Endodermal cell (in vitro differentiated cells): Measurements from ENCODE around the gene AGR3. TPM values are rescaled to one million over a fixed set of nuclear protein-coding genes. Genes with fewer than 3 reads are reported as not detected.

Source experiments
- DNase-seq: peaks from one replicate; pipeline ENCODE4 v3.0.0-alpha.2; 2017
- H3K27ac ChIP-seq: 2 replicates; pipeline ENCODE4 v1.5.1; 2013; ENCODE audit warnings: mild to moderate bottlenecking, low read depth, low read length, moderate library complexity
- H3K27me3 ChIP-seq: 2 replicates; pipeline ENCODE4 v1.6.1; 2013; ENCODE audit warnings: mild to moderate bottlenecking, low read length, moderate library complexity; ENCODE audit not compliant: insufficient read depth, control insufficient read depth, poor library complexity, severe bottlenecking
- H3K36me3 ChIP-seq: 2 replicates; pipeline ENCODE4 v1.7.0; 2013; ENCODE audit warnings: mild to moderate bottlenecking, low read length, moderate library complexity; ENCODE audit not compliant: control insufficient read depth, insufficient read depth
- H3K4me1 ChIP-seq: one replicate; pipeline ENCODE4 v1.7.0; 2013; ENCODE audit warnings: low read length; ENCODE audit not compliant: control insufficient read depth, insufficient read depth
- H3K4me3 ChIP-seq: 2 replicates; pipeline ENCODE4 v1.5.1; 2013; ENCODE audit warnings: mild to moderate bottlenecking, low read length, moderate library complexity
- H3K9ac ChIP-seq: 2 replicates; pipeline ENCODE4 v1.6.1; 2013; ENCODE audit warnings: mild to moderate bottlenecking, low read length, moderate library complexity; ENCODE audit not compliant: poor library complexity, severe bottlenecking; ENCODE audit errors: extremely low read depth
- H3K9me3 ChIP-seq: 2 replicates; pipeline ENCODE4 v1.6.1; 2013; ENCODE audit warnings: mild to moderate bottlenecking, low read length, moderate library complexity; ENCODE audit not compliant: control insufficient read depth
- H3K27ac Mint-ChIP-seq: 2 replicates; pipeline ENCODE4 v1.8.0; 2020; ENCODE audit warnings: mixed read lengths
- H3K27me3 Mint-ChIP-seq: 2 replicates; pipeline ENCODE4 v1.8.0; 2021; ENCODE audit warnings: mild to moderate bottlenecking, mixed read lengths; ENCODE audit not compliant: insufficient read depth
- H3K36me3 Mint-ChIP-seq: 2 replicates; pipeline ENCODE4 v1.8.0; 2020; ENCODE audit warnings: low read depth, mixed read lengths
- H3K4me1 Mint-ChIP-seq: 2 replicates; pipeline ENCODE4 v1.8.0; 2020; ENCODE audit warnings: mixed read lengths
- H3K4me3 Mint-ChIP-seq: 2 replicates; pipeline ENCODE4 v1.8.0; 2020; ENCODE audit warnings: mild to moderate bottlenecking, moderate library complexity, mixed read lengths
- H3K9me3 Mint-ChIP-seq: 2 replicates; pipeline ENCODE4 v1.8.0; 2020; ENCODE audit warnings: mild to moderate bottlenecking, mixed read lengths
- CTCF ChIP-seq: fragments of 200-600 bp; sonication (generic); conservative IDR thresholded peaks from 2 replicates; pipeline ENCODE4 v1.5.0; 2021; ENCODE audit warnings: antibody characterized with exemption, mild to moderate bottlenecking
- WGBS, 2 experiments: methylation state at CpG; one replicate each; pipeline versions ENCODE4 v1.1.5 to v1.1.7; 2013; ENCODE audit warnings: missing lambda C conversion rate in 2 of 2, mixed read lengths in 1 of 2; ENCODE audit not compliant: insufficient coverage in 1 of 2, insufficient read length in 1 of 2; 5-methylcytosine and 5-hydroxymethylcytosine counted together
- total RNA-seq, 2 donors: library from RNA; stranded (reverse); fragmentation: NEBNext Ultra II Directional in 1 of 2; extraction: Animal tissue kit (Norgen Biotek cat#: 25700) in 1 of 2; gene quantifications; 2 replicates in 1 of 2; 3 replicates in 1 of 2; pipeline ENCODE4 v1.2.1, GENCODE V29; 2021

The AGR3 gene
- total RNA-seq, 2 donors from 2014 or later = not detected

- H3K36me3 Mint-ChIP-seq = no peaks in the 10 kb centered on the region
- no peak overlapping the region for H3K27ac Mint-ChIP-seq
- no peak overlapping the region for H3K9ac ChIP-seq
- no peaks in the 10 kb centered on the region for H3K36me3 ChIP-seq
- WGBS, 2 experiments = 86 to 100% methylated on average over 3 of the region's 3 CpGs
- H3K27ac ChIP-seq = no peak overlapping the region
- H3K27me3 Mint-ChIP-seq = no peaks in the 10 kb centered on the region
- H3K4me1 Mint-ChIP-seq = no peaks in the 10 kb centered on the region
- H3K9me3 Mint-ChIP-seq = peaks cover 2% of the 10 kb centered on the region
- H3K4me3 Mint-ChIP-seq = no peak overlapping the region
- H3K9me3 ChIP-seq = no peaks in the 10 kb centered on the region
- no peak for DNase-seq
- no peak overlapping the region for H3K4me3 ChIP-seq
- no peaks in the 10 kb centered on the region for H3K27me3 ChIP-seq
- peaks cover 7% of the 10 kb centered on the region for H3K4me1 ChIP-seq
- TF ChIP-seq CTCF = no peak
Measured at GRCh38 chr7:16838386-16838785, 43.4 kb downstream of the AGR3 start.

GRCh38 chr7:16836481-16836880 is 45.3 kb downstream of the AGR3 start:
- H3K27me3 ChIP-seq = no peaks in the 10 kb centered on the region
- no peak overlapping the region for H3K27ac ChIP-seq
- H3K36me3 ChIP-seq = no peaks in the 10 kb centered on the region
- H3K9ac ChIP-seq = no peak overlapping the region
- no peak for TF ChIP-seq CTCF
- Mint-ChIP-seq H3K36me3 (no peaks in the 10 kb centered on the region), H3K27me3 (no peaks in the 10 kb centered on the region), H3K9me3 (peaks cover 2% of the 10 kb centered on the region), H3K27ac (no peak overlapping the region), H3K4me1 (no peaks in the 10 kb centered on the region), H3K4me3 (no peak overlapping the region)
- H3K4me3 ChIP-seq = no peak overlapping the region
- 95 to 100% methylated on average over 3 to 5 of the region's 5 CpGs for WGBS, 2 experiments
- no peaks in the 10 kb centered on the region for H3K9me3 ChIP-seq
- peaks cover 2% of the 10 kb centered on the region for H3K4me1 ChIP-seq
- DNase-seq = no peak

- Mint-ChIP-seq H3K27ac (no peak overlapping the region), H3K4me3 (no peak overlapping the region), H3K36me3 (no peaks in the 10 kb centered on the region), H3K9me3 (peaks cover 2% of the 10 kb centered on the region), H3K27me3 (no peaks in the 10 kb centered on the region), H3K4me1 (no peaks in the 10 kb centered on the region)
- Histone ChIP-seq H3K27me3 (no peaks in the 10 kb centered on the region), H3K9me3 (no peaks in the 10 kb centered on the region), H3K9ac (no peak overlapping the region), H3K27ac (no peak overlapping the region), H3K36me3 (no peaks in the 10 kb centered on the region), H3K4me1 (no peaks in the 10 kb centered on the region), H3K4me3 (no peak overlapping the region)
- WGBS, 2 experiments = 88 to 96% methylated on average over 1 of the region's 1 CpG
- TF ChIP-seq CTCF = no peak
- DNase-seq = no peak
Measured at GRCh38 chr7:16833373-16833772, 48.4 kb downstream of the AGR3 start.
